WTC11 (cell line): Measurements from ENCODE around the gene LSP1. TPM values are rescaled to one million over a fixed set of nuclear protein-coding genes. Genes with fewer than 3 reads are reported as not detected.

Source experiments
- ATAC-seq: fragments of 200-7000 bp; cut with Tn5 transposase; 2 replicates; pipeline ENCODE4 v1.10.0; 2021; ENCODE audit warnings: mild to moderate bottlenecking, moderate library complexity
- CTCF ChIA-PET: fragments of 300-600 bp; sonication (Branson Sonifier 250); formaldehyde crosslinking; loops from one replicate; lab custom pipeline; 2021; ENCODE audit warnings: antibody characterized with exemption; lab: Charles Lee
- POLR2A ChIA-PET: fragments of 350-600 bp; sonication (Branson Sonifier 250); formaldehyde crosslinking; loops from one replicate; lab custom pipeline; 2021; ENCODE audit warnings: antibody characterized with exemption; lab: Charles Lee
- DNase-seq: peaks from one replicate; pipeline ENCODE4 v3.0.0; 2021; ENCODE audit warnings: low spot score
- H3K27ac Mint-ChIP-seq: 2 replicates; pipeline ENCODE4 v1.8.0; 2021; ENCODE audit warnings: mixed read lengths
- H3K27me3 Mint-ChIP-seq: 2 replicates; pipeline ENCODE4 v1.8.0; 2021; ENCODE audit warnings: low read depth, mild to moderate bottlenecking, moderate library complexity, mixed read lengths
- H3K36me3 Mint-ChIP-seq: 2 replicates; pipeline ENCODE4 v1.8.0; 2021; ENCODE audit warnings: mixed read lengths
- H3K4me1 Mint-ChIP-seq: 2 replicates; pipeline ENCODE4 v1.8.0; 2022; ENCODE audit warnings: mixed read lengths
- H3K4me3 Mint-ChIP-seq: 2 replicates; pipeline ENCODE4 v1.8.0; 2021; ENCODE audit warnings: mild to moderate bottlenecking, moderate library complexity, mixed read lengths
- H3K9me3 Mint-ChIP-seq: 2 replicates; pipeline ENCODE4 v1.8.0; 2021; ENCODE audit warnings: mixed read lengths
- AFF4 ChIP-seq: sonication (generic); formaldehyde crosslinking; IDR thresholded peaks from 2 replicates; pipeline ENCODE4 v1.8.1; 2023; ENCODE audit warnings: mild to moderate bottlenecking, missing genetic modification reagents, borderline replicate concordance
- FOXP4 ChIP-seq: sonication (generic); formaldehyde crosslinking; IDR thresholded peaks from 2 replicates; pipeline ENCODE4 v1.8.0; 2022; ENCODE audit warnings: mild to moderate bottlenecking, missing genetic modification reagents
- HMGA2 ChIP-seq: fragments of 250-450 bp; sonication (Bioruptor Pico); IDR thresholded peaks from 2 replicates; pipeline ENCODE4 v1.4.0; 2021; ENCODE audit warnings: mild to moderate bottlenecking, moderate library complexity
- MXD4 ChIP-seq: fragments of 250-450 bp; sonication (Bioruptor Pico); IDR thresholded peaks from 2 replicates; pipeline ENCODE4 v1.8.0; 2021; ENCODE audit warnings: mild to moderate bottlenecking, moderate library complexity, borderline replicate concordance
- NFE2L1 ChIP-seq: sonication (generic); formaldehyde crosslinking; IDR thresholded peaks from 2 replicates; pipeline ENCODE4 v1.8.1; 2023; ENCODE audit warnings: missing genetic modification reagents
- TEAD1 ChIP-seq: sonication (generic); formaldehyde crosslinking; IDR thresholded peaks from 2 replicates; pipeline ENCODE4 v1.8.0; 2022; ENCODE audit warnings: mild to moderate bottlenecking, missing genetic modification reagents
- ZBTB21 ChIP-seq: sonication (generic); formaldehyde crosslinking; IDR thresholded peaks from 2 replicates; pipeline ENCODE4 v1.8.1; 2023; ENCODE audit warnings: mild to moderate bottlenecking, missing genetic modification reagents, borderline replicate concordance
- ZNF121 ChIP-seq: sonication (generic); formaldehyde crosslinking; IDR thresholded peaks from 2 replicates; pipeline ENCODE4 v1.8.0; 2023; ENCODE audit warnings: missing genetic modification reagents
- ZNF232 ChIP-seq: sonication (generic); formaldehyde crosslinking; IDR thresholded peaks from 2 replicates; pipeline ENCODE4 v1.8.0; 2022; ENCODE audit warnings: mild to moderate bottlenecking, missing genetic modification reagents
- ZNF263 ChIP-seq: sonication (generic); formaldehyde crosslinking; IDR thresholded peaks from 2 replicates; pipeline ENCODE4 v1.8.1; 2022; ENCODE audit warnings: low read depth, mild to moderate bottlenecking, moderate library complexity, missing genetic modification reagents
- ZNF396 ChIP-seq: fragments of 250-450 bp; sonication (Bioruptor Pico); IDR thresholded peaks from 2 replicates; pipeline ENCODE4 v1.8.0; 2021; ENCODE audit warnings: mild to moderate bottlenecking, moderate library complexity, borderline replicate concordance
- total RNA-seq: library from RNA; stranded (reverse); gene quantifications from 3 replicates; pipeline ENCODE4 v1.2.3, GENCODE V29; 2021
- TF ChIP-seq, protein P1 (sequence below): sonication (generic); formaldehyde crosslinking; conservative IDR thresholded peaks from 2 replicates; pipeline ENCODE4 v1.8.1; 2022; ENCODE audit warnings: mild to moderate bottlenecking, missing genetic modification reagents
- TF ChIP-seq, protein P2 (sequence below): sonication (generic); formaldehyde crosslinking; IDR thresholded peaks from 2 replicates; pipeline ENCODE4 v1.8.1; 2022; ENCODE audit warnings: low read depth, mild to moderate bottlenecking, moderate library complexity, missing genetic modification reagents, borderline replicate concordance
- TF ChIP-seq, protein P3 (sequence below): fragments of 200-600 bp; IDR thresholded peaks from 2 replicates; pipeline ENCODE4 v1.8.0; 2022; ENCODE audit warnings: antibody characterized with exemption
- TF ChIP-seq, protein P4 (sequence below): sonication (generic); formaldehyde crosslinking; IDR thresholded peaks from 2 replicates; pipeline ENCODE4 v1.8.1; 2023; ENCODE audit warnings: mild to moderate bottlenecking, missing genetic modification reagents, moderate library complexity

Gene LSP1
- total RNA-seq, 1 experiment from 2014 or later = 0.77 TPM

- no peak for TF ChIP-seq AFF4 (CRISPR knock-in tag)
- no peak for TF ChIP-seq ZNF263 (CRISPR knock-in tag)
- TF ChIP-seq, protein P1, sequence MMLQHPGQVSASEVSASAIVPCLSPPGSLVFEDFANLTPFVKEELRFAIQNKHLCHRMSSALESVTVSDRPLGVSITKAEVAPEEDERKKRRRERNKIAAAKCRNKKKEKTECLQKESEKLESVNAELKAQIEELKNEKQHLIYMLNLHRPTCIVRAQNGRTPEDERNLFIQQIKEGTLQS (CRISPR knock-in tag) = no peak
Measured at GRCh38 chr11:1807264-1807995, 45.5 kb upstream of the LSP1 start (continued).

- POLR2A ChIA-PET = no interaction called here
- CTCF ChIA-PET = no interaction called here
- ATAC-seq = no peak
- peaks cover 32% of the 10 kb centered on the region for H3K27me3 Mint-ChIP-seq
- TF ChIP-seq FOXP4 (CRISPR knock-in tag) = no peak
- no peaks in the 10 kb centered on the region for H3K4me1 Mint-ChIP-seq
- no peak for DNase-seq
- peaks cover 3% of the 10 kb centered on the region for H3K36me3 Mint-ChIP-seq
- no peak overlapping the region for H3K4me3 Mint-ChIP-seq
- H3K9me3 Mint-ChIP-seq = peaks cover 19% of the 10 kb centered on the region
- H3K27ac Mint-ChIP-seq = no peak overlapping the region
Measured at GRCh38 chr11:1810761-1811160, 42.1 kb upstream of the LSP1 start.

GRCh38 chr11:1812274-1812673, 40.6 kb upstream of the LSP1 start:
- Mint-ChIP-seq H3K27me3 (peaks cover 35% of the 10 kb centered on the region), H3K36me3 (peaks cover 3% of the 10 kb centered on the region), H3K9me3 (peaks cover 19% of the 10 kb centered on the region), H3K27ac (no peak overlapping the region), H3K4me1 (no peaks in the 10 kb centered on the region), H3K4me3 (no peak overlapping the region)
- no peak for ATAC-seq
- TF ChIP-seq MXD4 (CRISPR knock-in tag) (no peak), ZNF263 (CRISPR knock-in tag) (no peak), ZNF232 (no peak), AFF4 (CRISPR knock-in tag) (no peak), ZNF396 (CRISPR knock-in tag) (no peak), ZNF121 (no peak), TEAD1 (CRISPR knock-in tag) (no peak), NFE2L1 (no peak), HMGA2 (no peak), ZBTB21 (CRISPR knock-in tag) (no peak)
- TF ChIP-seq, protein P2, sequence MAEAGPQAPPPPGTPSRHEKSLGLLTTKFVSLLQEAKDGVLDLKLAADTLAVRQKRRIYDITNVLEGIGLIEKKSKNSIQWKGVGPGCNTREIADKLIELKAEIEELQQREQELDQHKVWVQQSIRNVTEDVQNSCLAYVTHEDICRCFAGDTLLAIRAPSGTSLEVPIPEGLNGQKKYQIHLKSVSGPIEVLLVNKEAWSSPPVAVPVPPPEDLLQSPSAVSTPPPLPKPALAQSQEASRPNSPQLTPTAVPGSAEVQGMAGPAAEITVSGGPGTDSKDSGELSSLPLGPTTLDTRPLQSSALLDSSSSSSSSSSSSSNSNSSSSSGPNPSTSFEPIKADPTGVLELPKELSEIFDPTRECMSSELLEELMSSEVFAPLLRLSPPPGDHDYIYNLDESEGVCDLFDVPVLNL (CRISPR knock-in tag) = no peak
- TF ChIP-seq, protein P3, sequence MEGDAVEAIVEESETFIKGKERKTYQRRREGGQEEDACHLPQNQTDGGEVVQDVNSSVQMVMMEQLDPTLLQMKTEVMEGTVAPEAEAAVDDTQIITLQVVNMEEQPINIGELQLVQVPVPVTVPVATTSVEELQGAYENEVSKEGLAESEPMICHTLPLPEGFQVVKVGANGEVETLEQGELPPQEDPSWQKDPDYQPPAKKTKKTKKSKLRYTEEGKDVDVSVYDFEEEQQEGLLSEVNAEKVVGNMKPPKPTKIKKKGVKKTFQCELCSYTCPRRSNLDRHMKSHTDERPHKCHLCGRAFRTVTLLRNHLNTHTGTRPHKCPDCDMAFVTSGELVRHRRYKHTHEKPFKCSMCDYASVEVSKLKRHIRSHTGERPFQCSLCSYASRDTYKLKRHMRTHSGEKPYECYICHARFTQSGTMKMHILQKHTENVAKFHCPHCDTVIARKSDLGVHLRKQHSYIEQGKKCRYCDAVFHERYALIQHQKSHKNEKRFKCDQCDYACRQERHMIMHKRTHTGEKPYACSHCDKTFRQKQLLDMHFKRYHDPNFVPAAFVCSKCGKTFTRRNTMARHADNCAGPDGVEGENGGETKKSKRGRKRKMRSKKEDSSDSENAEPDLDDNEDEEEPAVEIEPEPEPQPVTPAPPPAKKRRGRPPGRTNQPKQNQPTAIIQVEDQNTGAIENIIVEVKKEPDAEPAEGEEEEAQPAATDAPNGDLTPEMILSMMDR = no peak
- TF ChIP-seq, protein P4, sequence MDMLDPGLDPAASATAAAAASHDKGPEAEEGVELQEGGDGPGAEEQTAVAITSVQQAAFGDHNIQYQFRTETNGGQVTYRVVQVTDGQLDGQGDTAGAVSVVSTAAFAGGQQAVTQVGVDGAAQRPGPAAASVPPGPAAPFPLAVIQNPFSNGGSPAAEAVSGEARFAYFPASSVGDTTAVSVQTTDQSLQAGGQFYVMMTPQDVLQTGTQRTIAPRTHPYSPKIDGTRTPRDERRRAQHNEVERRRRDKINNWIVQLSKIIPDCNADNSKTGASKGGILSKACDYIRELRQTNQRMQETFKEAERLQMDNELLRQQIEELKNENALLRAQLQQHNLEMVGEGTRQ (CRISPR knock-in tag) = no peak
- DNase-seq = no peak
- ChIA-PET CTCF (interaction anchor here (1.1 kb wide), 1 partner anchor 160 kb away, joined by 4 read pairs; no protein-coding TSS in a partner anchor), POLR2A (no interaction called here)
